CD4-positive, alpha-beta T cell treated with Interleukin-4 for 4 hours (primary cell): ENCODE measurements around the gene TMEM245.

Experiments used
- DNase-seq: peaks from one replicate; pipeline ENCODE4 v3.0.0-alpha.2; 2020

The TMEM245 gene

GRCh38 chr9:109020581-109021511 lies 98.9 kb downstream of the TMEM245 start:
- DNase-seq, result no peak

GRCh38 chr9:109020113-109020512 lies 99.6 kb downstream of the TMEM245 start:
- no peak for DNase-seq

- no peak for DNase-seq
Measured at GRCh38 chr9:109019420-109019819, 100.3 kb downstream of the TMEM245 start.

GRCh38 chr9:109017493-109017892 lies 102.3 kb downstream of the TMEM245 start:
- DNase-seq, result no peak

- DNase-seq, result no peak
Measured at GRCh38 chr9:109017061-109017460, 102.7 kb downstream of the TMEM245 start.

- DNase-seq, result no peak
Measured at GRCh38 chr9:109016132-109016531, 103.6 kb downstream of the TMEM245 start.

GRCh38 chr9:109014608-109015280 lies 105.0 kb downstream of the TMEM245 start:
- DNase-seq, result no peak

GRCh38 chr9:109013679-109014607 lies 105.8 kb downstream of the TMEM245 start:
- DNase-seq, result no peak

GRCh38 chr9:109012876-109013678 lies 106.7 kb downstream of the TMEM245 start, which contains the start of gene CTNNAL1:
Gene CTNNAL1, minus strand, starts transcription at chr9:109013499. Its CDS starts 57 bp downstream, at chr9:109013442.
- DNase-seq, result peak; percentile 81

- peak; percentile 51 for DNase-seq
Measured at GRCh38 chr9:109012009-109012875, 107.5 kb downstream of the TMEM245 start.

GRCh38 chr9:109011231-109011671 lies 108.5 kb downstream of the TMEM245 start:
- DNase-seq, result no peak

- DNase-seq, result peak; percentile 72
Measured at GRCh38 chr9:109010746-109011145, 109.0 kb downstream of the TMEM245 start.

GRCh38 chr9:109005678-109006077 lies 114.1 kb downstream of the TMEM245 start:
- no peak for DNase-seq

- DNase-seq, result no peak
Measured at GRCh38 chr9:109003116-109003515, 116.6 kb downstream of the TMEM245 start.

- DNase-seq, result no peak
Measured at GRCh38 chr9:109002141-109002540, 117.6 kb downstream of the TMEM245 start.

- DNase-seq, result peak; percentile 10
Measured at GRCh38 chr9:109001275-109001676, 118.5 kb downstream of the TMEM245 start.

GRCh38 chr9:108997112-108997511 lies 122.6 kb downstream of the TMEM245 start:
- DNase-seq, result no peak

GRCh38 chr9:108996643-108997042 lies 123.1 kb downstream of the TMEM245 start:
- no peak for DNase-seq

- DNase-seq, result no peak
Measured at GRCh38 chr9:108994695-108995094, 125.1 kb downstream of the TMEM245 start.

GRCh38 chr9:108991479-108991878 lies 128.3 kb downstream of the TMEM245 start:
- no peak for DNase-seq

- DNase-seq, result no peak
Measured at GRCh38 chr9:108983885-108984284, 135.9 kb downstream of the TMEM245 start.
